CD14-positive monocyte (primary cell): ENCODE measurements around the gene RAX2. TPM values are rescaled to one million over a fixed set of nuclear protein-coding genes. Genes with fewer than 3 reads are reported as not detected.

Experiments
- DNase-seq, 3 donors: peaks; one replicate each; pipeline ENCODE4 v3.0.0-alpha.2; 2011 to 2022
- H2AFZ ChIP-seq: 2 replicates; pipeline ENCODE4 v1.6.0; 2012; ENCODE audit warnings: mild to moderate bottlenecking, low read depth, low read length, inconsistent platforms; ENCODE audit not compliant: insufficient read depth, poor library complexity, severe bottlenecking
- H3K27ac ChIP-seq, 2 donors: 1 replicate in 1 of 2; 2 replicates in 1 of 2; pipeline ENCODE4 v1.5.1; 2012 to 2013; ENCODE audit warnings: low read length in 2 of 2, control low read depth in 1 of 2, inconsistent platforms in 1 of 2, low read depth in 1 of 2, mild to moderate bottlenecking in 1 of 2
- H3K27me3 ChIP-seq, 2 donors: one replicate each; pipeline versions ENCODE4 v1.6.0 to v1.6.1; 2011 to 2013; ENCODE audit warnings: low read length in 2 of 2; ENCODE audit not compliant: control insufficient read depth in 2 of 2, insufficient read depth in 2 of 2
- H3K36me3 ChIP-seq, 2 donors: replicated peaks in 1 of 2; 1 replicate in 1 of 2; 2 replicates in 1 of 2; pipeline versions ENCODE4 v1.5.1 to v1.6.1; 2012 to 2013; ENCODE audit warnings: low read length in 2 of 2, control low read depth in 1 of 2, inconsistent platforms in 1 of 2, mild to moderate bottlenecking in 1 of 2; ENCODE audit not compliant: insufficient read depth in 2 of 2, control insufficient read depth in 1 of 2
- H3K4me1 ChIP-seq, 2 donors: 1 replicate in 1 of 2; 2 replicates in 1 of 2; pipeline versions ENCODE4 v1.5.1 to v1.6.1; 2012 to 2013; ENCODE audit warnings: low read length in 2 of 2, control low read depth in 1 of 2, inconsistent platforms in 1 of 2, mild to moderate bottlenecking in 1 of 2, moderate library complexity in 1 of 2; ENCODE audit not compliant: insufficient read depth in 2 of 2, control insufficient read depth in 1 of 2
- H3K4me2 ChIP-seq: replicated peaks from 2 replicates; pipeline ENCODE3; 2012; ENCODE audit warnings: low read length, moderate library complexity, mild to moderate bottlenecking; ENCODE audit not compliant: poor library complexity, severe bottlenecking; ENCODE audit errors: extremely low read depth
- H3K4me3 ChIP-seq, 3 experiments: fragments of 200-600 bp in 1 of 3; sonication (generic) in 1 of 3; replicated peaks in 1 of 3; 1 replicate in 2 of 3; 2 replicates in 1 of 3; pipeline ENCODE4 v1.5.1; 2011 to 2013; ENCODE audit warnings: low read length in 3 of 3, mild to moderate bottlenecking in 3 of 3, control low read depth in 2 of 3, low read depth in 2 of 3, inconsistent platforms in 1 of 3, moderate library complexity in 1 of 3
- H3K79me2 ChIP-seq: 2 replicates; pipeline ENCODE4 v1.6.0; 2012; ENCODE audit warnings: mild to moderate bottlenecking, control low read depth, inconsistent platforms, low read length, moderate library complexity; ENCODE audit not compliant: insufficient read depth
- H3K9ac ChIP-seq: 2 replicates; pipeline ENCODE4 v1.6.0; 2017; ENCODE audit warnings: low read length, mild to moderate bottlenecking; ENCODE audit not compliant: insufficient read depth, poor library complexity, severe bottlenecking
- H3K9me3 ChIP-seq, 2 donors: replicated peaks in 1 of 2; 1 replicate in 1 of 2; 2 replicates in 1 of 2; pipeline versions ENCODE4 v1.5.1 to v1.6.1; 2012 to 2013; ENCODE audit warnings: low read length in 2 of 2, control low read depth in 1 of 2; ENCODE audit not compliant: control insufficient read depth in 1 of 2, insufficient read depth in 1 of 2
- H4K20me1 ChIP-seq: 2 replicates; pipeline ENCODE4 v1.6.0; 2012; ENCODE audit warnings: mild to moderate bottlenecking, low read length, control low read depth, moderate library complexity; ENCODE audit not compliant: insufficient read depth
- H3K27ac Mint-ChIP-seq, 7 donors: one replicate each; pipeline ENCODE4 v1.8.0; 2020; ENCODE audit warnings: mild to moderate bottlenecking in 7 of 7, mixed read lengths in 7 of 7, moderate library complexity in 6 of 7, inconsistent platforms in 2 of 7
- H3K27me3 Mint-ChIP-seq, 3 donors: one replicate each; pipeline ENCODE4 v1.8.0; 2021 to 2022; ENCODE audit warnings: low read depth in 3 of 3, mild to moderate bottlenecking in 3 of 3, mixed read lengths in 3 of 3, moderate library complexity in 3 of 3, inconsistent platforms in 1 of 3
- H3K36me3 Mint-ChIP-seq, 2 donors: one replicate each; pipeline ENCODE4 v1.8.0; 2020; ENCODE audit warnings: mixed read lengths in 2 of 2, inconsistent platforms in 1 of 2, mild to moderate bottlenecking in 1 of 2
- H3K4me1 Mint-ChIP-seq: one replicate; pipeline ENCODE4 v1.8.0; 2020; ENCODE audit warnings: mild to moderate bottlenecking, mixed read lengths
- H3K4me3 Mint-ChIP-seq, 2 donors: one replicate each; pipeline ENCODE4 v1.8.0; 2020; ENCODE audit warnings: mild to moderate bottlenecking in 2 of 2, mixed read lengths in 2 of 2, moderate library complexity in 1 of 2
- H3K9me3 Mint-ChIP-seq, 7 donors: one replicate each; pipeline ENCODE4 v1.8.0; 2020 to 2022; ENCODE audit warnings: mixed read lengths in 7 of 7, mild to moderate bottlenecking in 6 of 7, moderate library complexity in 6 of 7, inconsistent platforms in 2 of 7
- CTCF ChIP-seq: fragments of 200-600 bp; IDR thresholded peaks from one replicate; pipeline ENCODE4 v1.8.0; 2022; ENCODE audit warnings: antibody characterized with exemption, mild to moderate bottlenecking
- WGBS: methylation state at CpG from one replicate; pipeline ENCODE4 v1.1.5; 2013; ENCODE audit warnings: missing lambda C conversion rate; ENCODE audit not compliant: insufficient coverage; 5-methylcytosine and 5-hydroxymethylcytosine counted together
- intact Hi-C, 2 donors: fragments of 100-400 bp; cut with micrococcal nuclease; formaldehyde crosslinking; loops; one replicate each; pipeline versions ENCODE4 v1.15.0 to v1.15.1; 2023
- polyA plus RNA-seq, 3 donors: library from polyadenylated mRNA; depleted of rRNA in 1 of 3; unstranded in 2 of 3; stranded (reverse) in 1 of 3; fragments of 300-500 nt in 2 of 3; fragments of >200 nt in 1 of 3; fragmentation: Illumina TruSeq in 2 of 3; gene quantifications; 1 replicate in 2 of 3; 2 replicates in 1 of 3; pipeline ENCODE4 v1.2.3, GENCODE V29; 2012 to 2021

Gene RAX2
- polyA plus RNA-seq, 3 donors: not detected

- Mint-ChIP-seq H3K27ac (no peak overlapping the region), H3K27me3 (peaks cover 0 to 10% (median 1%) of the 10 kb centered on the region in 3 donors), H3K4me1 (no peaks in the 10 kb centered on the region), H3K36me3 (no peaks in the 10 kb centered on the region), H3K4me3 (no peak overlapping the region), H3K9me3 (peaks cover 5 to 13% (median 10%) of the 10 kb centered on the region in 7 donors)
- no peak overlapping the region for H2AFZ ChIP-seq
- H3K79me2 ChIP-seq: no peaks in the 10 kb centered on the region
- 100% methylated on average over 1 of the region's 1 CpG for WGBS
- no peak overlapping the region for H3K27ac ChIP-seq
- TF ChIP-seq CTCF: no peak
- no peak overlapping the region for H3K9ac ChIP-seq
- intact Hi-C loops: no loop called here
- DNase-seq: no peak
- no peak overlapping the region for H3K4me2 ChIP-seq
- no peaks in the 10 kb centered on the region for H4K20me1 ChIP-seq
- H3K9me3 ChIP-seq: peaks cover 8 to 10% of the 10 kb centered on the region in 2 donors
- H3K4me1 ChIP-seq: no peaks in the 10 kb centered on the region
- H3K27me3 ChIP-seq: no peaks in the 10 kb centered on the region
- no peak overlapping the region for H3K4me3 ChIP-seq
- no peaks in the 10 kb centered on the region for H3K36me3 ChIP-seq
Observed at GRCh38 chr19:3776479-3777040, 4.5 kb upstream of the RAX2 start.

- Histone ChIP-seq H3K27me3 (no peaks in the 10 kb centered on the region), H3K36me3 (no peaks in the 10 kb centered on the region), H3K4me1 (no peaks in the 10 kb centered on the region), H3K9ac (no peak overlapping the region), H3K4me3 (no peak overlapping the region), H3K79me2 (no peaks in the 10 kb centered on the region), H2AFZ (no peak overlapping the region), H3K27ac (no peak overlapping the region), H3K4me2 (no peak overlapping the region), H4K20me1 (no peaks in the 10 kb centered on the region), H3K9me3 (peaks cover under 1 to 3% of the 10 kb centered on the region in 2 donors)
- 91% methylated on average over 3 of the region's 5 CpGs for WGBS
- Mint-ChIP-seq H3K27me3 (peaks cover 0 to 10% (median 1%) of the 10 kb centered on the region in 3 donors), H3K4me1 (no peaks in the 10 kb centered on the region), H3K27ac (no peak overlapping the region), H3K4me3 (no peak overlapping the region), H3K36me3 (no peaks in the 10 kb centered on the region), H3K9me3 (peaks cover under 1 to 7% (median 3%) of the 10 kb centered on the region in 7 donors)
- TF ChIP-seq CTCF: no peak
- no peak for DNase-seq
- intact Hi-C loops: no loop called here
Observed at GRCh38 chr19:3775831-3776230, 3.8 kb upstream of the RAX2 start.
